SK-N-SH (cell line): ENCODE measurements around the gene PDIA4. TPM values are rescaled to one million over a fixed set of nuclear protein-coding genes. Genes with fewer than 3 reads are reported as not detected.

Experiments
- CTCF ChIA-PET: fragments of 300-600, 350-600 bp; formaldehyde crosslinking; extraction: SDS; loops from one replicate; lab custom pipeline; 2021; lab: Yijun Ruan, JAX
- POLR2A ChIA-PET: fragments of 350-600 bp; sonication (Branson Sonifier 250); formaldehyde crosslinking; extraction: SDS; loops from one replicate; lab custom pipeline; 2020; ENCODE audit warnings: antibody characterized with exemption, inconsistent platforms; lab: Yijun Ruan, JAX
- DNase-seq: peaks from one replicate; pipeline ENCODE4 v3.0.0; 2012
- H2AFZ ChIP-seq: fragments of 200-600 bp; sonication (generic); 2 replicates; pipeline ENCODE4 v1.8.1; 2016; ENCODE audit warnings: antibody characterized with exemption, mild to moderate bottlenecking, low read depth
- H3F3A ChIP-seq: fragments of 200-600 bp; sonication (generic); replicated peaks from 2 replicates; pipeline ENCODE3; 2016; ENCODE audit warnings: antibody characterized with exemption, mild to moderate bottlenecking; ENCODE audit not compliant: insufficient read depth
- H3K27ac ChIP-seq, 2 experiments: fragments of 200-500 bp in 1 of 2; fragments of 200-600 bp in 1 of 2; sonication (Bioruptor generic) in 1 of 2; sonication (generic), shearing (Covaris generic) in 1 of 2; 2 replicates each; pipeline versions ENCODE4 v1.5.1 to v1.6.1; 2014 to 2016; ENCODE audit warnings: low read depth in 2 of 2, inconsistent platforms in 1 of 2, low read length in 1 of 2, mild to moderate bottlenecking in 1 of 2, mixed read lengths in 1 of 2
- H3K27me3 ChIP-seq: fragments of 200-600 bp; sonication (generic), shearing (Covaris generic); 2 replicates; pipeline ENCODE4 v1.6.1; 2016; ENCODE audit warnings: mixed run types; ENCODE audit not compliant: insufficient read depth
- H3K36me3 ChIP-seq, 2 experiments: fragments of 200-500 bp in 1 of 2; fragments of 200-600 bp in 1 of 2; sonication (Bioruptor generic) in 1 of 2; sonication (generic) in 1 of 2; replicated peaks in 1 of 2; 2 replicates each; pipeline versions ENCODE3 to v1.5.1; 2014 to 2016; ENCODE audit warnings: low read length in 1 of 2, mild to moderate bottlenecking in 1 of 2; ENCODE audit not compliant: insufficient read depth in 2 of 2, control insufficient read depth in 1 of 2
- H3K4me1 ChIP-seq, 2 experiments: fragments of 200-500 bp in 1 of 2; fragments of 200-600 bp in 1 of 2; sonication (Bioruptor generic) in 1 of 2; sonication (generic), shearing (Covaris generic) in 1 of 2; 2 replicates each; pipeline versions ENCODE4 v1.5.1 to v1.6.1; 2014 to 2016; ENCODE audit warnings: low read depth in 1 of 2, low read length in 1 of 2, mixed run types in 1 of 2; ENCODE audit not compliant: insufficient read depth in 2 of 2, control insufficient read depth in 1 of 2
- H3K4me2 ChIP-seq: fragments of 200-600 bp; sonication (generic), shearing (Covaris generic); 2 replicates; pipeline ENCODE4 v1.6.1; 2017; ENCODE audit warnings: mixed run types
- H3K4me3 ChIP-seq, 2 experiments: fragments of 200-500 bp in 1 of 2; fragments of 200-600 bp in 1 of 2; sonication (Bioruptor generic) in 1 of 2; sonication (generic), shearing (Covaris generic) in 1 of 2; 2 replicates each; pipeline versions ENCODE4 v1.5.1 to v1.8.1; 2014 to 2016; ENCODE audit warnings: low read depth in 2 of 2, inconsistent platforms in 1 of 2, low read length in 1 of 2, mild to moderate bottlenecking in 1 of 2, mixed read lengths in 1 of 2, moderate library complexity in 1 of 2
- H3K79me2 ChIP-seq: fragments of 200-600 bp; sonication (generic); 2 replicates; pipeline ENCODE4 v1.8.1; 2017; ENCODE audit warnings: mild to moderate bottlenecking; ENCODE audit not compliant: insufficient read depth
- H3K9ac ChIP-seq: fragments of 200-600 bp; sonication (generic); 2 replicates; pipeline ENCODE4 v1.6.1; 2017; ENCODE audit warnings: mixed run types
- H3K9me2 ChIP-seq: fragments of 200-600 bp; sonication (generic); 2 replicates; pipeline ENCODE4 v1.6.1; 2017; ENCODE audit warnings: mixed run types
- H3K9me3 ChIP-seq: fragments of 200-600 bp; sonication (generic); 2 replicates; pipeline ENCODE4 v1.6.1; 2017; ENCODE audit warnings: mixed run types, mild to moderate bottlenecking, moderate library complexity
- H4K20me1 ChIP-seq: fragments of 200-600 bp; sonication (generic); 2 replicates; pipeline ENCODE4 v1.6.1; 2017; ENCODE audit warnings: mild to moderate bottlenecking, mixed run types; ENCODE audit not compliant: insufficient read depth
- CHD2 ChIP-seq: fragments of 150-350 bp; IDR thresholded peaks from 2 replicates; pipeline ENCODE4 v1.6.1; 2018; ENCODE audit warnings: low read length; ENCODE audit not compliant: partially characterized antibody
- EP300 ChIP-seq, 2 experiments: IDR thresholded peaks; 2 replicates each; pipeline versions ENCODE4 v1.4.0 to v1.6.1; 2012; ENCODE audit warnings: borderline replicate concordance in 1 of 2, low read depth in 1 of 2, low read length in 1 of 2
- EZH2phosphoT487 ChIP-seq: fragments of 200-600 bp; sonication (generic); IDR thresholded peaks from 2 replicates; pipeline ENCODE4 v1.6.1; 2017; ENCODE audit warnings: low read depth, mixed run types, mild to moderate bottlenecking, antibody characterized with exemption, moderate library complexity, borderline replicate concordance
- FOXJ3 ChIP-seq: sonication (generic); formaldehyde crosslinking; IDR thresholded peaks from 2 replicates; pipeline ENCODE4 v1.5.1; 2020; ENCODE audit warnings: mild to moderate bottlenecking, missing genetic modification reagents
- GABPA ChIP-seq: IDR thresholded peaks from 2 replicates; pipeline ENCODE4 v1.4.0; 2012; ENCODE audit warnings: low read depth, mild to moderate bottlenecking
- MEF2A ChIP-seq: IDR thresholded peaks from 2 replicates; pipeline ENCODE4 v1.4.0; 2012; ENCODE audit warnings: low read depth, borderline replicate concordance
- RAD21 ChIP-seq: IDR thresholded peaks from 2 replicates; pipeline ENCODE4 v1.6.1; 2012; ENCODE audit warnings: mild to moderate bottlenecking, low read length
- RFX5 ChIP-seq: IDR thresholded peaks from 2 replicates; pipeline ENCODE4 v1.6.1; 2012; ENCODE audit warnings: mild to moderate bottlenecking, improper control_type of control experiment, low read length
- TAF1 ChIP-seq: IDR thresholded peaks from 2 replicates; pipeline ENCODE4 v1.6.1; 2012; ENCODE audit warnings: low read depth, mild to moderate bottlenecking, low read length, moderate library complexity, borderline replicate concordance
- TEAD4 ChIP-seq: IDR thresholded peaks from 2 replicates; pipeline ENCODE4 v1.4.0; 2012; ENCODE audit warnings: mild to moderate bottlenecking, borderline replicate concordance; ENCODE audit not compliant: insufficient read depth
- USF1 ChIP-seq: IDR thresholded peaks from 2 replicates; pipeline ENCODE4 v1.4.0; 2012; ENCODE audit warnings: low read depth, borderline replicate concordance
- WGBS: methylation state at CpG from one replicate; pipeline ENCODE4 v1.1.6; 2017; ENCODE audit warnings: low lambda C conversion rate; 5-methylcytosine and 5-hydroxymethylcytosine counted together
- polyA plus RNA-seq, 3 experiments: library from polyadenylated mRNA; depleted of rRNA; stranded (reverse); fragments of >200 nt; gene quantifications; 2 replicates each; pipeline ENCODE4 v1.2.3, GENCODE V29; 2012

PDIA4 gene
- polyA plus RNA-seq, 1 of the 3 experiments (the other 2 are of a cell fraction), result 400 TPM

- no peak for DNase-seq
- Histone ChIP-seq H3K9me2 (no peaks in the 10 kb centered on the region), H3K4me2 (no peak overlapping the region), H3K4me1 (no peaks in the 10 kb centered on the region), H3K4me3 (no peak overlapping the region), H3K27ac (no peak overlapping the region), H3K9me3 (no peaks in the 10 kb centered on the region), H3K36me3 (peaks cover 56 to 83% of the 10 kb centered on the region in 2 experiments), H3K79me2 (peaks cover 8% of the 10 kb centered on the region; the same call in 1 of the 2 replicates), H4K20me1 (peaks cover 2% of the 10 kb centered on the region; the same call in 1 of the 2 replicates), H3K9ac (no peak overlapping the region), H2AFZ (no peak overlapping the region), H3K27me3 (no peaks in the 10 kb centered on the region), H3F3A (peaks cover 4% of the 10 kb centered on the region)
- TF ChIP-seq CHD2, result no peak
- no peak for TF ChIP-seq EZH2phosphoT487
- TF ChIP-seq USF1, result no peak
- no peak for TF ChIP-seq FOXJ3
- no peak for TF ChIP-seq GABPA
- TF ChIP-seq EP300 (IDR thresholded peaks at IDR 0.05; ENCODE audit: borderline replicate concordance in 1 of 2, low read depth in 1 of 2, low read length in 1 of 2), result no peak
- no peak for TF ChIP-seq TAF1
- WGBS, result 95% methylated on average over 5 of the region's 5 CpGs
- CTCF ChIA-PET, result interaction anchor here (0.9 to 4.5 kb wide), 4 partner anchors 9 to 137 kb away, joined by 3 to 16 read pairs (median 8); partner anchors contain the start of gene ZNF398
- POLR2A ChIA-PET, result interaction anchor here (1.7 kb wide), 1 partner anchor 9 kb away, joined by 7 read pairs; no protein-coding TSS in a partner anchor
These were observed 17.9 kb downstream of the PDIA4 start for GRCh38 chr7:149010451-149010850.

GRCh38 chr7:149009527-149009926 is 18.8 kb downstream of the PDIA4 start:
- TF ChIP-seq RFX5 (no peak), MEF2A (no peak), GABPA (no peak), TEAD4 (no peak), RAD21 (no peak)
- DNase-seq, result no peak
- CTCF ChIA-PET, result interaction anchor here (0.8 to 4.5 kb wide), 5 partner anchors 8 to 185 kb away, joined by 3 to 13 read pairs (median 3); partner anchors contain the start of gene ZNF398
- no peaks in the 10 kb centered on the region for H3K4me1 ChIP-seq
- POLR2A ChIA-PET, result no interaction called here
- peaks cover 4% of the 10 kb centered on the region for H3F3A ChIP-seq
- H2AFZ ChIP-seq, result no peak overlapping the region
- peaks cover 3% of the 10 kb centered on the region; the same call in 1 of the 2 replicates for H3K79me2 ChIP-seq
- H3K9me3 ChIP-seq, result no peaks in the 10 kb centered on the region
- H3K4me3 ChIP-seq, result no peak overlapping the region
- no peaks in the 10 kb centered on the region for H3K9me2 ChIP-seq
- H4K20me1 ChIP-seq, result peaks cover 6% of the 10 kb centered on the region; the same call in 1 of the 2 replicates
- H3K27me3 ChIP-seq, result no peaks in the 10 kb centered on the region
- 93% methylated on average over 3 of the region's 3 CpGs for WGBS
- peaks cover 55 to 83% of the 10 kb centered on the region in 2 experiments for H3K36me3 ChIP-seq
- H3K4me2 ChIP-seq, result no peak overlapping the region
- no peak overlapping the region for H3K27ac ChIP-seq
- H3K9ac ChIP-seq, result no peak overlapping the region
